GM12801 (cell line): ENCODE measurements around the gene ARID3A.

Experiments
- CTCF ChIP-seq: IDR thresholded peaks from one replicate; pipeline ENCODE4 v1.5.1; 2011; ENCODE audit warnings: control low read depth; ENCODE audit not compliant: insufficient read length; ENCODE audit errors: extremely low read depth

Gene ARID3A

GRCh38 chr19:952680-953444 is 27.0 kb downstream of the ARID3A start:
- TF ChIP-seq CTCF, result no peak

DNA sequence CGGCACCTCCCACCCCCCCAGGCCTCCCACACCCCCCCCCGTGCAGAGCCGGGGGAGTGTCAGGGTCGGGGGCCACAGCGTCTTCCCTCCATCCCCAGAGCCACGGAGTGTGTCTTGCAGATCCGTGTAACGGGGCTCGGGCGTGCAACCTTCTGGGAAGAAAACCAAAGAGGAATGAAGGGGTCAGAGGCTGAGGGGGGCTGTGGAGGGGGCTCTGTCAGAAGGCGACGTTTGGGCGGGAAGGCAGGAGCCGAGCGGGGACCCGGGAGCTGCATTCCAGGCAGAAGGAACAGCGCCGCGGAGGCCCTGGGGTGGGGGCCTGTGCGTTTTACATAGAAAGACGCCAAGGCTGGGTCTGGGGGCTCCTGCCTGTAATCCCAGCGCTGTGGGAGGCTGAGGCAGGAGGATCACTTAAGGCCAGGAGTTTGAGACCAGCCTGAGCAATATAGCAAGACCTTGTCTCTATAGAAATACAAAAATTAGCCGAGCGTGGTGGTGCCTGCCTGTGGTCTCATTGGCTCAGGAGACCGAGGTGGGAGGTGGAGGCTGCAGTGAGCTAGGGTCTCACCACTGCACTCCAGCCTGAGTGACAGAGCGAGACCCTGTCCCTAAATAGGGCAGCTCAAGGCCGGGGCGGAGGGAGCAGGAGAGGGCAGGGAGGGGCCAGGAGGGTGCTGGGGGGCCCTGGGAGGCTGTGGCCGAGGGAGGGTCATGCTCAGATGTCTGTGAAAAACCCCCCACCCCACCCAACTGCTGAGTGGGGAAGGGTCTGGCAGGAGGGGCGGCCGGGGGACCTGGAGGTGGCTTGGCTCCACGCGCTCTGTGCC is 27.8 kb downstream of the ARID3A start:
- TF ChIP-seq CTCF, result no peak

- TF ChIP-seq CTCF, result no peak
These were observed 28.4 kb downstream of the ARID3A start for GRCh38 chr19:954272-954671.

DNA sequence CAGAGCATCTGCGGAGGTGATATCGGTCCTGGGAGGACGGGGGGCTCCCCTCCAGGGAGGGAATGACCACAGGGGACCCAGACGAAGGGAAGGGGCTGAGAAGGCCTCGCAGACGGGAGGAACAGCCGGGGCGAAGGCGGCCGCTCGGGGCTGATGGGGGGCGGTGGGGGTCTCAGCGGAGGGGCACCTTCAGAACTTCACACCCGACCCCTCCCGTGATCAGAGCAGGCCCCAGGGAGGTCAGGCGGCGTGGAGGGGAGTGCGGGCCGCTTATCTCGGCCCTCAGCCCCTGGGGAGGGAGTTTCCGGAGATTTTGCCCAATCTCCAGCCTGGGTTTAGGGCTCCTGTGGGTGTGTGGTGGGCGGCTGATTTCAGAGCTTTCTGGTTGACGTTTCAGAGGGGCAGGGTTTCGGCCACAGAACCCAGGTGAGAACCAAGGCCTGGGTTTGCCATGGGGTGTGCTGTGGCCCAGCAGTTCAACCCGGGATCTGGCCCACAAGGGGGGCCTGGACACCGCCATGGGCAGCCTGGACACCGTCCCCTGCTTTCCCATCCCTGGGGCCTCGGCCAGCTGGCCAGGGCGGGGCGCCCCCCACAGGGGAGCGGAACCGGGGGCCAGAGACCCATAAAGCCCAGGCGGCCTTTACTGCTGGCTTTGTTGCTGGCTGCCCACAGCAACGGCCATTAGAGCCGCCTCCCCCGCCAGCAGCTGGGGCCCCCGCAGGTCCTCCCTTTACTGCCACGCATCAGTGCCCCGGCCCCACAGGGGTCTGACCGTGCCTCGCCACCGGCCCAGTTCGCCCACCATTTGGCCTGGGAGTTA is 29.0 kb downstream of the ARID3A start:
- TF ChIP-seq CTCF, result no peak

- no peak for TF ChIP-seq CTCF
These were observed 30.2 kb downstream of the ARID3A start for GRCh38 chr19:955803-956765.

- TF ChIP-seq CTCF, result no peak
These were observed 31.1 kb downstream of the ARID3A start for GRCh38 chr19:956766-957440.
